ENCODE results near the gene DNM1. TPM values are rescaled to one million over a fixed set of nuclear protein-coding genes. Genes with fewer than 3 reads are reported as not detected.

The DNM1 gene
- total and polyA plus RNA-seq, 2 of the 8 experiments (the other 6 are each of a cell fraction or from before 2014, with no cell fraction given) = 34.3 to 62.7 TPM

GRCh38 chr9:128211981-128212281 is 8.8 kb downstream of the DNM1 start:
- H4K5ac ChIP-seq (ENCODE audit: insufficient read length, low read depth, low read length) = no peak overlapping the region
- TF ChIP-seq GTF2F1 (IDR thresholded peaks at IDR 0.05; ENCODE audit: borderline replicate concordance, low read depth, low read length) = no peak
- no peak for TF ChIP-seq TBP (IDR thresholded peaks at IDR 0.05; ENCODE audit: low read depth, low read length)
- 100% methylated on average over 2 of the region's 2 CpGs; no CpG with 5 or more reads in 1 of the 2 experiments for WGBS, 2 experiments (ENCODE audit: extremely low coverage in 1 of 2, insufficient coverage in 1 of 2, insufficient read length in 1 of 2, insufficient replicate concordance in 2 of 2, low coverage in 1 of 2, low lambda C conversion rate in 2 of 2, missing lambda C conversion rate in 1 of 2)

More at GRCh38 chr9:128211981-128212281, 8.8 kb downstream of the DNM1 start:
- H3K4me3 ChIP-seq (ENCODE audit: extremely low read depth in 1 of 4, insufficient read depth in 2 of 4, low read depth in 3 of 4, low read length in 4 of 4) = no peak overlapping the region
- H4K91ac ChIP-seq (replicated peaks; ENCODE audit: insufficient read length, low read length) = no peak overlapping the region
- H3K18ac ChIP-seq (ENCODE audit: extremely low read depth, low read length) = no peak overlapping the region
- H3K9ac ChIP-seq (replicated peaks in 1 of 4; ENCODE audit: extremely low read depth in 1 of 4, low read depth in 3 of 4, low read length in 3 of 4) = no peak overlapping the region
- no peak overlapping the region for H3K4ac ChIP-seq (replicated peaks; ENCODE audit: insufficient read length, low read depth, low read length)
- peaks cover 1 to 10% of the 10 kb centered on the region in 2 experiments for H4K20me1 ChIP-seq (replicated peaks in 1 of 2; ENCODE audit: control insufficient read depth in 1 of 2, insufficient read depth in 2 of 2, low read length in 2 of 2)
- no peak overlapping the region for H2AK5ac ChIP-seq (ENCODE audit: low read depth, low read length)
- H3K79me1 ChIP-seq (ENCODE audit: low read depth, low read length) = no peaks in the 10 kb centered on the region; the same call in none of the 2 replicates
- no peak overlapping the region for H3K27ac ChIP-seq (ENCODE audit: low read depth, low read length)
- H2AFZ ChIP-seq (ENCODE audit: low read length) = no peak overlapping the region
- H2BK12ac ChIP-seq (ENCODE audit: low read depth, low read length) = no peak overlapping the region
- no peaks in the 10 kb centered on the region for H3K23me2 ChIP-seq (ENCODE audit: low read depth, low read length)
- H2BK20ac ChIP-seq (ENCODE audit: low read length) = no peak overlapping the region
- DNase-seq (ENCODE audit: low read depth in 1 of 2, low spot score in 2 of 2) = no peak
- no peak overlapping the region for H4K8ac ChIP-seq (ENCODE audit: extremely low read depth, insufficient read depth, low read length)
- H2BK5ac ChIP-seq (ENCODE audit: low read depth, low read length) = no peak overlapping the region
- POLR2A ChIA-PET (ENCODE audit: partially characterized antibody) = interaction anchor here (0.6 to 1.4 kb wide), 3 partner anchors 11 to 21 kb away, joined by 3 to 4 read pairs (median 3); no protein-coding TSS in a partner anchor
- no peak overlapping the region for H3K56ac ChIP-seq (replicated peaks; ENCODE audit: insufficient read length, low read depth, low read length)
- no peaks in the 10 kb centered on the region; a peak in 1 of 4 replicates for H3K79me2 ChIP-seq (ENCODE audit: control insufficient read depth in 1 of 2, insufficient read depth in 2 of 2, low read length in 2 of 2)
- H3K23ac ChIP-seq (ENCODE audit: insufficient read length) = no peak overlapping the region
- no peak overlapping the region for H2BK120ac ChIP-seq (replicated peaks; ENCODE audit: low read depth, low read length)
- no peak overlapping the region for H2BK15ac ChIP-seq (ENCODE audit: low read length)
- no peak for FAIRE-seq
- CTCF ChIA-PET (ENCODE audit: partially characterized antibody) = interaction anchor here (0.9 to 1.9 kb wide), 2 partner anchors 11 to 42 kb away, joined by 3 to 5 read pairs; no protein-coding TSS in a partner anchor
- no peaks in the 10 kb centered on the region for H3K27me3 ChIP-seq (replicated peaks in 1 of 4; ENCODE audit: control insufficient read depth in 3 of 4, extremely low read depth in 1 of 4, insufficient read depth in 3 of 4, low read length in 3 of 4)
- peaks cover 0 to 8% (median 0%) of the 10 kb centered on the region in 4 experiments; a peak in 2 of 7 replicates for H3K4me1 ChIP-seq (replicated peaks in 1 of 4; ENCODE audit: control insufficient read depth in 3 of 4, insufficient read depth in 4 of 4, low read length in 3 of 4)
- no peak overlapping the region for H3K4me2 ChIP-seq (ENCODE audit: insufficient read depth in 1 of 2, low read depth in 2 of 2, low read length in 2 of 2)
- no peaks in the 10 kb centered on the region for H3K36me3 ChIP-seq (ENCODE audit: control insufficient read depth in 2 of 4, insufficient read depth in 4 of 4, low read length in 3 of 4)
- no peaks in the 10 kb centered on the region for H3K9me3 ChIP-seq (ENCODE audit: insufficient read depth in 2 of 2, low read depth in 1 of 2, low read length in 1 of 2)
- H3K14ac ChIP-seq (ENCODE audit: insufficient read length) = no peak overlapping the region
